ENCODE results near the gene GPSM1. TPM values are rescaled to one million over a fixed set of nuclear protein-coding genes. Genes with fewer than 3 reads are reported as not detected.
"Not testable (repeated sequence)": the region's sequence is repeated elsewhere in the genome, so short reads cannot be mapped to it uniquely, and the experiment has no call there.

Gene GPSM1
- total and polyA plus RNA-seq, 2 donors (not counting 1 experiment from before 2014, with no cell fraction given), result 2.4 to 6.3 TPM

DNA sequence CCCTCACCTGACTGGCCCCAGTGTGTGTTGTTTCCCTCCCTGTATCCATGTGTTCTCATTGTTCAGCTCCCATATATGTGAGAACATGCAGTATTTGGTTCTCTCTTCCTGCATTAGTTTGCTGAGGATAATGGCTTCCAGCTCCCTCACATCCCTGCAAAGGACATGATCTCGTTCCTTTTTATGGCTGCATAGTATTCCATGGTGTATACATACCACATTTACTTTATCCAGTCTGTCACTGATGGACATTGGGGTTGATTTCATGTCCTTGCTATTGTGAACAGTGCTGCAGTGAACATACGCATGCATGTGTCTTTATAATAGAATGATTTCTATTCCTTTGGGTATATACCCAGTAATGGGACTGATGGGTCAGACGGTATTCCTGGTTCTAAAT, 7.4 kb upstream of the GPSM1 start:
- Mint-ChIP-seq H3K27me3 (peaks cover 16% of the 10 kb centered on the region), H3K4me1 (peaks cover 16% of the 10 kb centered on the region)
- H3K9me3 Mint-ChIP-seq (ENCODE audit: insufficient read depth); H4K20me1 ChIP-seq (ENCODE audit: control insufficient read depth, insufficient read depth, low read length, poor library complexity, severe bottlenecking); H3K27ac Mint-ChIP-seq; H3K9ac ChIP-seq (ENCODE audit: low read length); H2AFZ ChIP-seq (ENCODE audit: insufficient read depth, low read depth, low read length, poor library complexity, severe bottlenecking); POLR2A ChIA-PET; ATAC-seq (ENCODE audit: low read depth); H3K79me2 ChIP-seq (ENCODE audit: control insufficient read depth, insufficient read depth, low read length); DNase-seq; CTCF ChIA-PET; H3K27me3 ChIP-seq (replicated peaks in 1 of 4; ENCODE audit: control extremely low read depth in 1 of 4, control insufficient read depth in 3 of 4, insufficient read depth in 4 of 4, low read length in 3 of 4); H3K4me3 Mint-ChIP-seq; H3K27ac ChIP-seq (ENCODE audit: low read length in 2 of 2); H3K36me3 ChIP-seq (replicated peaks in 1 of 2; ENCODE audit: control extremely low read depth in 1 of 2, control insufficient read depth in 1 of 2, extremely low read depth in 1 of 2, insufficient read depth in 2 of 2, low read length in 1 of 2); H3K4me2 ChIP-seq (replicated peaks; ENCODE audit: low read depth, low read length, poor library complexity, severe bottlenecking); intact Hi-C loops (cut with micrococcal nuclease); H3K4me3 ChIP-seq (ENCODE audit: control extremely low read depth in 1 of 5, extremely low read depth in 1 of 5, insufficient read depth in 1 of 5, low read depth in 2 of 5, low read length in 4 of 5): not testable (repeated sequence)
- WGBS (ENCODE audit: insufficient coverage), result no CpG with 5 or more reads among the region's 3 CpGs
- Histone ChIP-seq H3K4me1 (ENCODE audit: control insufficient read depth in 2 of 2, insufficient read depth in 2 of 2, low read length in 2 of 2) (peaks cover 14 to 26% of the 10 kb centered on the region in 2 donors), H3K9me3 (ENCODE audit: control extremely low read depth in 1 of 3, control insufficient read depth in 2 of 3, insufficient read depth in 1 of 3, low read length in 2 of 3) (peaks cover 0 to 17% (median 7%) of the 10 kb centered on the region in 3 donors)

DNA sequence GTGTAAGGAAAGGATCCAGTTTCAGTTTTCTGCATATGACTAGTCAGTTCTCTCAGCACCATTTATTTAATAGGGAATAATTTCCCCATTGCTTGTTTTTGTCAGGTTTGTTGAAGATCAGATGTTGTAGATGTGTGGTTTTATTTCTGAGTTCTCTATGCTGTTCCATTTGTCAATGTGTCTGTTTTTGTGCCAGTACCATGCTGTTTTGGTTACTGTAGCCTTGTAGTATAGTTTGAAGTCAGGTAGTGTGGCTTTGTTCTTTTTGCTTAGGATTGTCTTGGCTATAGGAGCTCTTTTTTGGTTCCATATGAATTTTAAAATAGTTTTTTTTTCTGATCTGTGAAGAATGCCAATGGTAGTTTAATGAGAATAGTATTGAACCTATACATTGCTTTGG, 6.4 kb upstream of the GPSM1 start:
- H3K4me3 ChIP-seq (ENCODE audit: control extremely low read depth in 1 of 5, extremely low read depth in 1 of 5, insufficient read depth in 1 of 5, low read depth in 2 of 5, low read length in 4 of 5); H3K4me3 Mint-ChIP-seq; H3K9me3 ChIP-seq (ENCODE audit: control extremely low read depth in 1 of 3, control insufficient read depth in 2 of 3, insufficient read depth in 1 of 3, low read length in 2 of 3); H3K27ac ChIP-seq (ENCODE audit: low read length in 2 of 2); H3K36me3 ChIP-seq (replicated peaks in 1 of 2; ENCODE audit: control extremely low read depth in 1 of 2, control insufficient read depth in 1 of 2, extremely low read depth in 1 of 2, insufficient read depth in 2 of 2, low read length in 1 of 2); H3K79me2 ChIP-seq (ENCODE audit: control insufficient read depth, insufficient read depth, low read length); POLR2A ChIA-PET; DNase-seq; H3K27ac Mint-ChIP-seq; H3K9ac ChIP-seq (ENCODE audit: low read length); intact Hi-C loops (cut with micrococcal nuclease); CTCF ChIA-PET; H3K9me3 Mint-ChIP-seq (ENCODE audit: insufficient read depth); H3K4me2 ChIP-seq (replicated peaks; ENCODE audit: low read depth, low read length, poor library complexity, severe bottlenecking); H2AFZ ChIP-seq (ENCODE audit: insufficient read depth, low read depth, low read length, poor library complexity, severe bottlenecking); H4K20me1 ChIP-seq (ENCODE audit: control insufficient read depth, insufficient read depth, low read length, poor library complexity, severe bottlenecking); ATAC-seq (ENCODE audit: low read depth): not testable (repeated sequence)
- H3K27me3 Mint-ChIP-seq, result peaks cover 15% of the 10 kb centered on the region
- Histone ChIP-seq H3K4me1 (ENCODE audit: control insufficient read depth in 2 of 2, insufficient read depth in 2 of 2, low read length in 2 of 2) (peaks cover 14 to 26% of the 10 kb centered on the region in 2 donors), H3K27me3 (replicated peaks in 1 of 4; ENCODE audit: control extremely low read depth in 1 of 4, control insufficient read depth in 3 of 4, insufficient read depth in 4 of 4, low read length in 3 of 4) (peaks cover 0 to 13% (median 2%) of the 10 kb centered on the region in 4 experiments)
- peaks cover 16% of the 10 kb centered on the region for H3K4me1 Mint-ChIP-seq

Measured in B cell (primary cell).